Measurements from ENCODE around the gene IGFBP3.

DNA sequence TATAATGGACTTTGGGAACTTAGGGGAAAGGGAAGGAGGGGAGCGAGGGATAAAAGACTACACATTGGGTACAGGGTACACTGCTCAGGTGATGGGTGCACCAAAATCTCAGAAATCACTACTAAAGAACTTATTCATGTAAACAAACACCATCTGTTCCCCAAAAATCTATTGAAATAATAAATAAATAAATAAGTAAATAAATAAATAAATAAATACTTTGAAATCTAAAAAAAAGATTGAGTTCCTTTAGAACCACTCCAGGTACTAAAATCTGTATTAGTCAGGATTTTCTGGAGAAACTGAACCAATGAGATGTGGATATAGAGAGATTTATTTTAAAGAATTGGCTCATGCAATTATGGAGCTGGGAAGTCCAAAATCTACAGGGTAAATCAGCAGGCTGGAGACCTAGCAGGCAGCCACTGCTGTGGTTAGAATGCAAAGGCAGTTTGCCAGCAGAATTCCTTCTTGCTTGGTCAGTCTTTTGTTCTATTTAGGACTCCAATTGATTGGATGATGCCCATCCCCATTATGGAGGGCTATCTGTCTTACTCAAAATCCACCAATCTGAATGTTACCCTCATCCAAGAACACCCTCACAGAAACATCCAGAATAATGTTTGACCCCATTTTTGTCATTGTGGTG is 23.9 kb downstream of the IGFBP3 start:
- TF ChIP-seq, protein P1, sequence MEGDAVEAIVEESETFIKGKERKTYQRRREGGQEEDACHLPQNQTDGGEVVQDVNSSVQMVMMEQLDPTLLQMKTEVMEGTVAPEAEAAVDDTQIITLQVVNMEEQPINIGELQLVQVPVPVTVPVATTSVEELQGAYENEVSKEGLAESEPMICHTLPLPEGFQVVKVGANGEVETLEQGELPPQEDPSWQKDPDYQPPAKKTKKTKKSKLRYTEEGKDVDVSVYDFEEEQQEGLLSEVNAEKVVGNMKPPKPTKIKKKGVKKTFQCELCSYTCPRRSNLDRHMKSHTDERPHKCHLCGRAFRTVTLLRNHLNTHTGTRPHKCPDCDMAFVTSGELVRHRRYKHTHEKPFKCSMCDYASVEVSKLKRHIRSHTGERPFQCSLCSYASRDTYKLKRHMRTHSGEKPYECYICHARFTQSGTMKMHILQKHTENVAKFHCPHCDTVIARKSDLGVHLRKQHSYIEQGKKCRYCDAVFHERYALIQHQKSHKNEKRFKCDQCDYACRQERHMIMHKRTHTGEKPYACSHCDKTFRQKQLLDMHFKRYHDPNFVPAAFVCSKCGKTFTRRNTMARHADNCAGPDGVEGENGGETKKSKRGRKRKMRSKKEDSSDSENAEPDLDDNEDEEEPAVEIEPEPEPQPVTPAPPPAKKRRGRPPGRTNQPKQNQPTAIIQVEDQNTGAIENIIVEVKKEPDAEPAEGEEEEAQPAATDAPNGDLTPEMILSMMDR (IDR thresholded peaks at IDR 0.05), result no peak
- TF ChIP-seq POLR2A (IDR thresholded peaks at IDR 0.05), result no peak
- no peak for TF ChIP-seq POLR2AphosphoS5 (IDR thresholded peaks at IDR 0.05)
- no peak for TF ChIP-seq EP300 (IDR thresholded peaks at IDR 0.05)

All from gastroesophageal sphincter (tissue), 3 donors.